IMR-90 (cell line): Measurements from ENCODE around the gene CRY2. TPM values are rescaled to one million over a fixed set of nuclear protein-coding genes. Genes with fewer than 3 reads are reported as not detected.

ENCODE experiments used
- ATAC-seq: fragments of 200-7000 bp; cut with Tn5 transposase; 2 replicates; pipeline ENCODE4 v1.9.1; 2020; ENCODE audit warnings: low read depth, mild to moderate bottlenecking, moderate library complexity
- BruUV-seq: library from RNA; stranded (reverse); fragments of 400-500 nt; replicated peaks from 2 replicates; lab custom pipeline; 2021; lab: Mats Ljungman, UMichigan
- CTCF ChIA-PET: fragments of 300-600 bp; formaldehyde crosslinking; extraction: SDS; loops from one replicate; lab custom pipeline; 2021; ENCODE audit warnings: antibody characterized with exemption; lab: Yijun Ruan, JAX
- POLR2A ChIA-PET: fragments of 300-600 bp; sonication (Branson Sonifier 250); formaldehyde crosslinking; loops from one replicate; lab custom pipeline; 2022; ENCODE audit warnings: antibody characterized with exemption; ENCODE audit not compliant: unreplicated experiment; lab: Charles Lee
- DNase-seq: peaks from one replicate; pipeline ENCODE4 v3.0.0; 2013
- H2AFZ ChIP-seq: replicated peaks from 2 replicates; pipeline ENCODE3; 2013; ENCODE audit warnings: low read length, mild to moderate bottlenecking; ENCODE audit not compliant: poor library complexity
- H2AK5ac ChIP-seq: 2 replicates; pipeline ENCODE4 v1.6.1; 2013; ENCODE audit warnings: low read depth, low read length, inconsistent platforms
- H2AK9ac ChIP-seq: replicated peaks from 2 replicates; pipeline ENCODE3; 2013; ENCODE audit warnings: mild to moderate bottlenecking, low read depth, low read length, moderate library complexity; ENCODE audit not compliant: poor library complexity
- H2BK120ac ChIP-seq: 2 replicates; pipeline ENCODE4 v1.6.1; 2013; ENCODE audit warnings: low read depth, low read length, inconsistent platforms
- H2BK15ac ChIP-seq: 3 replicates; pipeline ENCODE4 v1.6.1; 2013; ENCODE audit warnings: low read depth, low read length, inconsistent platforms
- H2BK20ac ChIP-seq: 2 replicates; pipeline ENCODE4 v1.6.1; 2013; ENCODE audit warnings: low read depth, mild to moderate bottlenecking, inconsistent platforms, low read length, moderate library complexity
- H2BK5ac ChIP-seq: 2 replicates; pipeline ENCODE4 v1.6.1; 2013; ENCODE audit warnings: mild to moderate bottlenecking, low read depth, low read length, inconsistent platforms; ENCODE audit not compliant: poor library complexity, severe bottlenecking
- H3K14ac ChIP-seq: replicated peaks from 2 replicates; pipeline ENCODE4 v1.6.1; 2013; ENCODE audit warnings: low read depth, low read length, inconsistent platforms
- H3K18ac ChIP-seq: 2 replicates; pipeline ENCODE4 v1.6.1; 2013; ENCODE audit warnings: low read depth, low read length, control low read depth
- H3K23ac ChIP-seq: 2 replicates; pipeline ENCODE4 v1.6.1; 2013; ENCODE audit warnings: low read depth, low read length, inconsistent platforms
- H3K27ac ChIP-seq: 2 replicates; pipeline ENCODE4 v1.5.1; 2013; ENCODE audit warnings: mild to moderate bottlenecking, control low read depth, low read length; ENCODE audit not compliant: insufficient read depth
- H3K27me3 ChIP-seq: 2 replicates; pipeline ENCODE4 v1.6.1; 2013; ENCODE audit warnings: low read length; ENCODE audit not compliant: control insufficient read depth, insufficient read depth
- H3K36me3 ChIP-seq: 2 replicates; pipeline ENCODE4 v1.6.1; 2013; ENCODE audit warnings: low read length, mixed read lengths; ENCODE audit not compliant: control insufficient read depth, insufficient read depth
- H3K4ac ChIP-seq: 2 replicates; pipeline ENCODE4 v1.6.1; 2013; ENCODE audit warnings: low read depth, low read length, inconsistent platforms
- H3K4me1 ChIP-seq: 2 replicates; pipeline ENCODE4 v1.6.1; 2013; ENCODE audit warnings: low read length, mixed read lengths; ENCODE audit not compliant: control insufficient read depth, insufficient read depth
- H3K4me2 ChIP-seq: 2 replicates; pipeline ENCODE4 v1.6.1; 2013; ENCODE audit warnings: low read depth, mild to moderate bottlenecking, control low read depth, low read length, moderate library complexity
- H3K4me3 ChIP-seq: 2 replicates; pipeline ENCODE4 v1.5.1; 2013; ENCODE audit warnings: low read depth, mild to moderate bottlenecking, control low read depth, low read length, moderate library complexity; ENCODE audit not compliant: insufficient read depth
- H3K56ac ChIP-seq: 2 replicates; pipeline ENCODE4 v1.6.1; 2013; ENCODE audit warnings: low read length, inconsistent platforms; ENCODE audit not compliant: insufficient read depth; ENCODE audit errors: extremely low read depth
- H3K79me1 ChIP-seq, 2 experiments: 2 replicates each; pipeline ENCODE4 v1.6.1; 2013; ENCODE audit warnings: low read length in 2 of 2, inconsistent platforms in 1 of 2, low read depth in 1 of 2
- H3K9ac ChIP-seq: 2 replicates; pipeline ENCODE4 v1.6.1; 2013; ENCODE audit warnings: low read depth, low read length, control low read depth
- H3K9me1 ChIP-seq: 2 replicates; pipeline ENCODE4 v1.6.1; 2013; ENCODE audit warnings: low read length, inconsistent platforms; ENCODE audit not compliant: insufficient read depth
- H3K9me3 ChIP-seq: 2 replicates; pipeline ENCODE4 v1.6.1; 2013; ENCODE audit warnings: low read length; ENCODE audit not compliant: control insufficient read depth, insufficient read depth
- H4K20me1 ChIP-seq: 2 replicates; pipeline ENCODE4 v1.6.1; 2013; ENCODE audit warnings: low read length, inconsistent platforms; ENCODE audit not compliant: insufficient read depth
- H4K5ac ChIP-seq: 2 replicates; pipeline ENCODE4 v1.6.1; 2013; ENCODE audit warnings: mild to moderate bottlenecking, low read depth, low read length, control low read depth
- H4K8ac ChIP-seq, 2 experiments: 2 replicates each; pipeline ENCODE4 v1.6.1; 2013; ENCODE audit warnings: low read depth in 2 of 2, low read length in 2 of 2, control low read depth in 1 of 2, inconsistent platforms in 1 of 2
- H4K91ac ChIP-seq: 2 replicates; pipeline ENCODE4 v1.6.1; 2013; ENCODE audit warnings: low read depth, low read length, inconsistent platforms; ENCODE audit not compliant: insufficient read depth
- BHLHE40 ChIP-seq: fragments of 150-350 bp; IDR thresholded peaks from 2 replicates; pipeline ENCODE4 v1.6.1; 2016; ENCODE audit warnings: mild to moderate bottlenecking, low read depth, low read length
- CEBPB ChIP-seq: IDR thresholded peaks from 2 replicates; pipeline ENCODE4 v1.6.1; 2012; ENCODE audit warnings: low read depth, low read length, improper control_type of control experiment
- CHD1 ChIP-seq: IDR thresholded peaks from 2 replicates; pipeline ENCODE4 v1.6.1; 2012; ENCODE audit warnings: low read depth, low read length, improper control_type of control experiment
- CTCF ChIP-seq: conservative IDR thresholded peaks from 2 replicates; pipeline ENCODE4 v1.5.1; 2012; ENCODE audit warnings: mild to moderate bottlenecking, low read depth, low read length, improper control_type of control experiment
- FOS ChIP-seq: fragments of 150-350 bp; IDR thresholded peaks from 2 replicates; pipeline ENCODE4 v1.6.1; 2016; ENCODE audit warnings: low read depth, low read length
- MAFK ChIP-seq: IDR thresholded peaks from 2 replicates; pipeline ENCODE4 v1.6.1; 2012; ENCODE audit warnings: low read depth, low read length, improper control_type of control experiment
- MAZ ChIP-seq: IDR thresholded peaks from 2 replicates; pipeline ENCODE4 v1.6.1; 2012; ENCODE audit warnings: low read depth, mild to moderate bottlenecking, low read length, improper control_type of control experiment, moderate library complexity, borderline replicate concordance
- MXI1 ChIP-seq: IDR thresholded peaks from 2 replicates; pipeline ENCODE4 v1.6.1; 2012; ENCODE audit warnings: low read depth, mild to moderate bottlenecking, low read length, moderate library complexity, borderline replicate concordance
- NFE2L2 ChIP-seq: fragments of 150-350 bp; IDR thresholded peaks from 2 replicates; pipeline ENCODE4 v1.6.1; 2016; ENCODE audit warnings: low read depth, mild to moderate bottlenecking, low read length
- POLR2A ChIP-seq: IDR thresholded peaks from 2 replicates; pipeline ENCODE4 v1.6.1; 2012; ENCODE audit warnings: mild to moderate bottlenecking, low read depth, low read length
- RAD21 ChIP-seq: IDR thresholded peaks from 2 replicates; pipeline ENCODE4 v1.6.1; 2012; ENCODE audit warnings: low read length, improper control_type of control experiment
- RCOR1 ChIP-seq: IDR thresholded peaks from 2 replicates; pipeline ENCODE4 v1.6.1; 2012; ENCODE audit warnings: mild to moderate bottlenecking, low read length, improper control_type of control experiment; ENCODE audit not compliant: insufficient replicate concordance
- RFX5 ChIP-seq: IDR thresholded peaks from 2 replicates; pipeline ENCODE4 v1.8.0; 2012; ENCODE audit warnings: low read depth, mild to moderate bottlenecking, low read length, moderate library complexity
- SMC3 ChIP-seq: fragments of 150-350 bp; IDR thresholded peaks from 2 replicates; pipeline ENCODE4 v1.6.1; 2016; ENCODE audit warnings: low read depth, mild to moderate bottlenecking, antibody characterized with exemption, low read length, moderate library complexity
- USF2 ChIP-seq: fragments of 150-350 bp; IDR thresholded peaks from 2 replicates; pipeline ENCODE4 v1.6.1; 2017; ENCODE audit warnings: mild to moderate bottlenecking, antibody characterized with exemption, low read length, low read depth
- WGBS, 2 experiments: methylation state at CpG; one replicate each; pipeline versions ENCODE4 v1.1.5 to v1.1.7; 2013; ENCODE audit warnings: missing lambda C conversion rate in 2 of 2; ENCODE audit not compliant: insufficient read length in 1 of 2; ENCODE audit errors: extremely low coverage in 2 of 2; 5-methylcytosine and 5-hydroxymethylcytosine counted together
- dilution Hi-C: fragments of 300-500 bp; cut with HindIII; formaldehyde crosslinking; loops from one replicate; pipeline ENCODE4 v1.14.3; 2018; ENCODE audit warnings: low sequenced_read_pairs; ENCODE audit not compliant: unreplicated experiment
- in situ Hi-C: fragments of 300-500 bp; cut with MboI; formaldehyde crosslinking; loops from 3 replicates; pipeline ENCODE4 v1.14.3; 2019; ENCODE audit warnings: low sequenced_read_pairs, inconsistent platforms, mixed read lengths
- intact Hi-C: fragments of 100-400 bp; cut with micrococcal nuclease; formaldehyde crosslinking; loops from 2 replicates; pipeline ENCODE4 v1.10.0; 2022
- polyA plus RNA-seq, 3 experiments: library from polyadenylated mRNA; depleted of rRNA; stranded (reverse); fragments of >200 nt; gene quantifications; 2 replicates each; pipeline ENCODE4 v1.2.3, GENCODE V29; 2012; ENCODE audit warnings: low replicate concordance in 1 of 3
- total RNA-seq: library from RNA; depleted of rRNA; stranded (reverse); fragments of >200 nt; gene quantifications from 2 replicates; pipeline ENCODE4 v1.2.3, GENCODE V29; 2012
- TF ChIP-seq, protein P1 (sequence below): fragments of 150-350 bp; IDR thresholded peaks from 2 replicates; pipeline ENCODE4 v1.6.1; 2016; ENCODE audit warnings: low read depth, mild to moderate bottlenecking, low read length, moderate library complexity, borderline replicate concordance

The CRY2 gene
- total and polyA plus RNA-seq, 2 of the 4 experiments (the other 2 are of a cell fraction), result 12.2 to 13.1 TPM

GRCh38 chr11:45887587-45887986 lies 40.3 kb downstream of the CRY2 start:
- DNase-seq, result no peak
- H2BK20ac ChIP-seq, result no peak overlapping the region
- no peak overlapping the region for H3K4me3 ChIP-seq
- H3K9me3 ChIP-seq, result no peaks in the 10 kb centered on the region
- no peak overlapping the region for H3K56ac ChIP-seq
- H4K8ac ChIP-seq, result no peak overlapping the region
- no peak overlapping the region for H4K5ac ChIP-seq
- dilution Hi-C loops, result no loop called here
- no peak overlapping the region for H3K4ac ChIP-seq
- H4K20me1 ChIP-seq, result peaks cover 19% of the 10 kb centered on the region
- TF ChIP-seq CTCF (no peak), POLR2A (no peak), CEBPB (no peak), RFX5 (no peak), CHD1 (no peak), MAFK (no peak), NFE2L2 (no peak), MAZ (no peak), MXI1 (no peak), SMC3 (no peak), RCOR1 (no peak), BHLHE40 (no peak), RAD21 (no peak), FOS (no peak), USF2 (no peak)
- TF ChIP-seq, protein P1, sequence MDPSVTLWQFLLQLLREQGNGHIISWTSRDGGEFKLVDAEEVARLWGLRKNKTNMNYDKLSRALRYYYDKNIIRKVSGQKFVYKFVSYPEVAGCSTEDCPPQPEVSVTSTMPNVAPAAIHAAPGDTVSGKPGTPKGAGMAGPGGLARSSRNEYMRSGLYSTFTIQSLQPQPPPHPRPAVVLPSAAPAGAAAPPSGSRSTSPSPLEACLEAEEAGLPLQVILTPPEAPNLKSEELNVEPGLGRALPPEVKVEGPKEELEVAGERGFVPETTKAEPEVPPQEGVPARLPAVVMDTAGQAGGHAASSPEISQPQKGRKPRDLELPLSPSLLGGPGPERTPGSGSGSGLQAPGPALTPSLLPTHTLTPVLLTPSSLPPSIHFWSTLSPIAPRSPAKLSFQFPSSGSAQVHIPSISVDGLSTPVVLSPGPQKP, result no peak
- no peaks in the 10 kb centered on the region; the same call in 1 of the 2 replicates for H3K9me1 ChIP-seq
- intact Hi-C loops, result no loop called here
- no peak overlapping the region for H3K4me2 ChIP-seq
- no peak overlapping the region for H3K27ac ChIP-seq
- H3K14ac ChIP-seq, result no peak overlapping the region
- in situ Hi-C loops, result no loop called here
- H2BK120ac ChIP-seq, result no peak overlapping the region
- H2AK5ac ChIP-seq, result no peak overlapping the region
- no peak overlapping the region for H3K9ac ChIP-seq
- BruUV-seq, result no TSS peak
- 80% methylated on average over 1 of the region's 10 CpGs; no CpG with 5 or more reads in 1 of the 2 experiments for WGBS, 2 experiments
- no peak overlapping the region for H2BK5ac ChIP-seq
- ChIA-PET CTCF (no interaction called here), POLR2A (no interaction called here)
- no peak overlapping the region for H4K91ac ChIP-seq
- H3K27me3 ChIP-seq, result peaks cover 31% of the 10 kb centered on the region
- no peaks in the 10 kb centered on the region for H3K4me1 ChIP-seq
- H3K23ac ChIP-seq, result no peak overlapping the region
- ATAC-seq, result no peak
- H2AK9ac ChIP-seq, result no peak overlapping the region
- no peak overlapping the region for H2AFZ ChIP-seq
- no peaks in the 10 kb centered on the region for H3K79me1 ChIP-seq
- no peak overlapping the region for H2BK15ac ChIP-seq
- no peaks in the 10 kb centered on the region for H3K36me3 ChIP-seq
- no peak overlapping the region for H3K18ac ChIP-seq
